GM12872 (cell line): Measurements from ENCODE around the gene LAMA1.

Source experiments
- CTCF ChIP-seq: IDR thresholded peaks from 3 replicates; pipeline ENCODE4 v1.5.1; 2011; ENCODE audit warnings: low read depth, mild to moderate bottlenecking, low read length, moderate library complexity; ENCODE audit not compliant: insufficient read depth

LAMA1 gene

GRCh38 chr18:6956495-6956894, 161.1 kb downstream of the LAMA1 start:
- TF ChIP-seq CTCF = no peak

GRCh38 chr18:6955304-6955703, 162.3 kb downstream of the LAMA1 start:
- TF ChIP-seq CTCF = no peak

GRCh38 chr18:6954501-6954900, 163.1 kb downstream of the LAMA1 start:
- no peak for TF ChIP-seq CTCF

DNA sequence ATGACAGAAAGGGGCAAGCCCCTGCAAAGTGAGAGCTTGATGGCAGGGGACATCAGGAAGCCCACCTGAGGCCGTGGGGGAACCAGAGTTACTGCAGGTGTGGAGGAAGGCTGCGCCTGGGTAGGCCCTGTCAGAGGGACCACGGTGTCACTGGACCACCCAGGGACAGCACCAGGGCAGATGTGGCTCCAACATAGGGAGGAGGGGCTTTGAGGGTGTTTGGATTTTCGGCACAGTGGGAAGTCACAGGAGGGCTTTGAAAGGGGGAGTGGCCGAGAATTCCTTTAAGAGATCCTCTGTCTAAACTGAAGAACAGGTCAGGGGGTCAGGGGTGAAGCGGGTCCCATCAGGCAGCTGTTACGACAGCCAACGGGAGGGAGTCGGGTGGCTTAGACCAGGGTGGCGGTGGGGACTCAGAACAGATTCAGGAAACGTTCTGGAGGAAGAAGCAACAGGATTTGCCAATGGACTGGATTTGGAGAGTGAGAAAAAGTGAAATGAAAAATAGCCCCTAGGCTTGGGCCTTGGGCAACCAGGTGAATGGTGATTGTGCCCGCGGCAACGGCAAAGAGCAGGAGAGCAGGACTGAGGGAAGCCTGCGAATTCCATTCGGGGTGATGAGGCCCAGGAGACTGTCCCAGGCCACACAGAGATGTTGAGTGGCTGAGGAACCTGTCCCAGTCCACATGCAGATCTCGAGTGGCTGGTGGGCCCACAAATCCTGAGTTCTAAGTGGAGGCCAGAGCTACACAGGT, 166.1 kb downstream of the LAMA1 start:
- no peak for TF ChIP-seq CTCF

DNA sequence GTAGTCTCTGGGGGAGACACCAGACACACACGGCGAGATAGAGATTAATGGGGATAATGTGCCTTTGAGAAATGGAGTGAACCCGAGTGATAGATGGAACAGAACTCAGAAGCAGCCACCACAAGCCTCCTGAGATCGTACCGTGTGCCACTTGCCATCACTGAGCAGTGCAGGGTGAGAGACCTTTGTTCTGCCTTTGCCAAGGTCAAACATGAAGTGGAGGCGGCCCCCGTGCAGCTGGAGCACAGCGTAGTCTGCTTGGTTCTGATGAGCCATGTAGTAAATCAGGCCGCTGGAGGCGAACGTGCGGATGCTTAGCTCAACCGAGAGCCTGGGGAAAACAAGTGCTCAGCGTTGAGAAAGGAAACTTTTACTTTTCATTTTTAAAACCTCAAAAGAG, 167.0 kb downstream of the LAMA1 start:
- no peak for TF ChIP-seq CTCF

- TF ChIP-seq CTCF = no peak
Measured at GRCh38 chr18:6949800-6950586, 167.6 kb downstream of the LAMA1 start.

- TF ChIP-seq CTCF = no peak
Measured at GRCh38 chr18:6948281-6949055, 169.1 kb downstream of the LAMA1 start.
